Measurements from ENCODE around the gene FBN2.

The FBN2 gene

GRCh38 chr5:128237546-128237945 lies 300.5 kb downstream of the FBN2 start:
- DNase-seq = no peak
- no peak for TF ChIP-seq CTCF (IDR thresholded peaks at IDR 0.05)
- no peaks in the 10 kb centered on the region for H3K36me3 Mint-ChIP-seq (ENCODE audit: low read depth)
- no peak overlapping the region for H3K27ac Mint-ChIP-seq
- H3K27me3 Mint-ChIP-seq (ENCODE audit: low read depth, poor library complexity) = no peaks in the 10 kb centered on the region
- H3K4me1 Mint-ChIP-seq = peaks cover 9% of the 10 kb centered on the region
- no peaks in the 10 kb centered on the region for H3K9me3 Mint-ChIP-seq
- no peak overlapping the region for H3K4me3 Mint-ChIP-seq

- H3K27ac Mint-ChIP-seq = no peak overlapping the region
- TF ChIP-seq CTCF (IDR thresholded peaks at IDR 0.05) = no peak
- peaks cover 3% of the 10 kb centered on the region for H3K27me3 Mint-ChIP-seq (ENCODE audit: low read depth, poor library complexity)
- H3K36me3 Mint-ChIP-seq (ENCODE audit: low read depth) = no peaks in the 10 kb centered on the region
- DNase-seq = no peak
- no peak overlapping the region for H3K4me3 Mint-ChIP-seq
- peaks cover 1% of the 10 kb centered on the region for H3K9me3 Mint-ChIP-seq
- H3K4me1 Mint-ChIP-seq = peaks cover 9% of the 10 kb centered on the region
Measured at GRCh38 chr5:128237000-128237399, 301.0 kb downstream of the FBN2 start.

GRCh38 chr5:128236334-128236733 lies 301.7 kb downstream of the FBN2 start:
- H3K4me1 Mint-ChIP-seq = peaks cover 9% of the 10 kb centered on the region
- no peak overlapping the region for H3K4me3 Mint-ChIP-seq
- TF ChIP-seq CTCF (IDR thresholded peaks at IDR 0.05) = no peak
- H3K9me3 Mint-ChIP-seq = peaks cover 8% of the 10 kb centered on the region
- no peak overlapping the region for H3K27ac Mint-ChIP-seq
- H3K36me3 Mint-ChIP-seq (ENCODE audit: low read depth) = no peaks in the 10 kb centered on the region
- H3K27me3 Mint-ChIP-seq (ENCODE audit: low read depth, poor library complexity) = peaks cover 3% of the 10 kb centered on the region
- DNase-seq = no peak

- Mint-ChIP-seq H3K4me1 (peaks cover 9% of the 10 kb centered on the region), H3K27ac (no peak overlapping the region), H3K27me3 (ENCODE audit: low read depth, poor library complexity) (peaks cover 3% of the 10 kb centered on the region), H3K36me3 (ENCODE audit: low read depth) (no peaks in the 10 kb centered on the region), H3K4me3 (no peak overlapping the region), H3K9me3 (peaks cover 19% of the 10 kb centered on the region)
- DNase-seq = no peak
- TF ChIP-seq CTCF (IDR thresholded peaks at IDR 0.05) = no peak
Measured at GRCh38 chr5:128234928-128235641, 303.0 kb downstream of the FBN2 start.

GRCh38 chr5:128228521-128228920 lies 309.5 kb downstream of the FBN2 start:
- Mint-ChIP-seq H3K9me3 (peaks cover 19% of the 10 kb centered on the region), H3K27me3 (ENCODE audit: low read depth, poor library complexity) (peaks cover 3% of the 10 kb centered on the region), H3K4me1 (no peaks in the 10 kb centered on the region), H3K27ac (no peak overlapping the region), H3K36me3 (ENCODE audit: low read depth) (no peaks in the 10 kb centered on the region), H3K4me3 (no peak overlapping the region)
- DNase-seq = no peak
- TF ChIP-seq CTCF (IDR thresholded peaks at IDR 0.05) = no peak

- no peaks in the 10 kb centered on the region for H3K36me3 Mint-ChIP-seq (ENCODE audit: low read depth)
- no peak overlapping the region for H3K4me3 Mint-ChIP-seq
- no peak overlapping the region for H3K27ac Mint-ChIP-seq
- no peaks in the 10 kb centered on the region for H3K4me1 Mint-ChIP-seq
- TF ChIP-seq CTCF (IDR thresholded peaks at IDR 0.05) = no peak
- H3K27me3 Mint-ChIP-seq (ENCODE audit: low read depth, poor library complexity) = peaks cover 5% of the 10 kb centered on the region
- H3K9me3 Mint-ChIP-seq = peaks cover 19% of the 10 kb centered on the region
- DNase-seq = no peak
Measured at GRCh38 chr5:128228008-128228407, 310.0 kb downstream of the FBN2 start.

Measured in nephron progenitor cell (in vitro differentiated cells).